Activated CD4-positive, alpha-beta T cell treated with anti-CD3 and anti-CD28 coated beads for 1 hour (primary cell): ENCODE results near the gene NFATC1.
"Not testable (repeated sequence)": the region's sequence is repeated elsewhere in the genome, so short reads cannot be mapped to it uniquely, and the experiment has no call there.

Source experiments
- DNase-seq: peaks from one replicate; pipeline ENCODE4 v3.0.0-alpha.2; 2020

Gene NFATC1

DNA sequence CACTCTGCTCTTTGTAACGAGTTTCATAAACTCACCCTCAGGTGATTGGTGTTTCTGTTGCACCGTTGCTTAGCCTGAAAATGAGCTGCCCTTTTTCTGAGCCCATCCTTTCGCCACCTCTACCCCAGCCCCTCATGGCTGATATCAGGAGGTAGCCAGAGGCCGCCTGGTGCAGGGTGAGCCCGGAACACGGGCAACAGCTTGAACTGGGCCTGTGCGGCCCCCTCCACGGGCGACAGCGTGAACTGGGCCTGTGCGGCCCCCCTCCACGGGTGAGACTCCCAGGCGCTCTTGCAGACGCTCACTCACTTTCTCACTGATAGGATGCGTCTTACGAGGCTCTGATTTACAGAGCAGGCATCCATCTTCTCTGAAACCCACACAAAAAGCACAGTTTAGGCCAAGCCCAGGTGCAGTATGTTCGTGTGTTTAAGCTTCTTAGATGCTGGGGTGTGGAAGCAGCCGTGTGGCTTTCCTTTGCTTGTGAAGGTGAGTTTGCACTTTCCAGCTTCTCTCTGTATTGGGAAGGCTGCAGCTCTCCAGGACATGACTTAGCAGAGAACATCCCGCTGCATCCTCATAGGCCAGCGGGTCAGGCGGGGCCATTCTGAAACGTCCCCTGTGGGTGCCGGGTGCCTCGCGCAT is 83.5 kb downstream of the NFATC1 start:
- no peak for DNase-seq

DNA sequence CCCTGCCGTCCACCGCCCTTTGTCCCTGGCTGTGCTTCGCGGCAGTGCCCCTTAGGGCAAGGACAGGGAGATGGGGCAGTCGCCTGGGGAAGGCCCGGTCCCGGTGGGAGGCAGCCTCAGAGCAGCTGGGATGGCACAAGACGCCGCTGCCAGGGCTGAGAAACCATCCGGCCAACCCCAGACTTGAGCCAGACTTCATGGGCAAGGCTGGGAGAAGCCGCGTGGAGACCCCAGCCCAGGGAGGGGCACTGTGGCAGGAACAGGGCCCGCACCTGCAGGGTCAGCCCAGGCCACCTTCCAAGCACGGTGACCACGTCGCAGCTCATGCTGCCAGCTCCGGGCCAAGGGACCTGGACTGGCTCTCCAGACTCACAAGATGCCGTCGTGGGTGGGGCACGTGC is 84.0 kb downstream of the NFATC1 start:
- no peak for DNase-seq

DNA sequence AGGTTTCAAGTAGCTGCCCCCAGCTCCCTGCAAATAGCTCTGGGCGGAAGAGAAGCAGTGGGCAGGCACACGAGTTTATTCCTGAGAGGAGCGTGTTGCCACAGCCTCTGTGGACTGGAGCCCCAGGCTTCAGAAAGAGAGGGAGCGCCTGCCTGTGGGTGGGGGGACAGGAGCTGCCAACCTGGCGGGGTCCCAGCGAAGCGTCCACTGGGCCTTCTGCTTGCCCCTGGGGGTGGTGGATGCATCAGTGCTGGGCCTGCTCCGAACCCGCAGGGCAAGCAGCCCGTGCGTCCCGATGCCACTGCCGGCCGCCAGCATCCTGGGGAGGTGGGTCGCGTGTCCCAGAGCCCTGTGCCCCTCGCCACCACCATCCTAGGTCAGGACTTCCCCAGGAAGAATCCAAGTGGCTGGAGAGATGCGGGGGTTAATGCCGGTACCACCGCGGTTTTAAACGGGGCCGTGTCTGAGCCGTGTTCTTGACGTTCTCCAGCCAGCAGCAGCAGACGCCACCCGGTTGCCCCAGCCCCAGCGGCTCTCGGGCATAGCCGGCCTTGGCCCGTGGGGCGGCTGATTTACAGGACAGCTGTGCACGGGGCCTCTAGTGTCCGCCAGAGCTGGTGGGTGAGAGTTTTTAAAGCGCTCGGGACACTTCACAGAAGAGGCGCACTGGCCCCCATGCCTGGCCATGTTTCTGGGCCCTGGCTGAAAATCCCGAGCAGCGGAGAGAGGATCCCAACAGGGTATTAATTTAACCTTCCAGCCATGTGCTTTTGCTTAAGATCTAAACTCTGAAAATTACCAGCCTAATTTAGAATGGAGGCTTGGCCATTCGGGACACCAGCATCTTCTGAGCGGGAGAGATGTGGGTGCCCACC is 84.7 kb downstream of the NFATC1 start:
- DNase-seq, result no peak

DNA sequence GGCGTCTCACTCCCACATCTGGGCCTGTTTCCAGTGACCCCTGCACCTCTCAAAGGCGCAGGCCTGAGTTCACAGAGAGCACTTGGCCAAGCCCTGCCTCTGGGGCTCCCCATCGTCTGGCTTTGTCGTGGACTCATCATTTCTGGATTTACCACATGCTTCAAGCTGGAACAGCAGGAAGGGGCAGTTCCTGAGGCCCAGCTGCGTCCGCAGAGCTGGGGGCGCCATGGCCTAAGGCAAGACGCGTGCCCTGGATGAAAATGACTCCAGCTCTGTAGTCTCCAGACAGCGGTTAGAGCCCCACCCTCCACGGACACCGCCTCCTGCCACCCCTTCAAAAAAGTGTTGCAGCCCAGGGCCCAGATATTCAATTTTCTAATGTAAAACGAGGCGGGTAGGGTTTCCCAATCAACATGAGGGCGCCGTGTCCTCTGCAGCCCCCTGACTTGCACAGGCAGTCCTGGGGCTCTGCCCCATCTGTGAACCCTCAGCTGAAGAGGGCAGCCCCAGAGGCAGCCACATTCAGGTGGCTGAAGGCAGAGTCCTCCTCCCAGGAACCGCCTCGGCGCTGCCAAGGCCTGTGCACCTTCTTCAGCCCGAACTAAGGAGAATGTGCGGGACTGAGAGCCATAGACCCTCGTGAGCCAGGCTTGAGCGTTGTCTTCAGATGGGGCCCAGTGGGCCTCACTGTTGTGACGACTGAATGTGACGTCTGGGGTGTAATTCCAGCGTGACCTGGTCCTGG is 85.5 kb downstream of the NFATC1 start:
- DNase-seq, result no peak

DNA sequence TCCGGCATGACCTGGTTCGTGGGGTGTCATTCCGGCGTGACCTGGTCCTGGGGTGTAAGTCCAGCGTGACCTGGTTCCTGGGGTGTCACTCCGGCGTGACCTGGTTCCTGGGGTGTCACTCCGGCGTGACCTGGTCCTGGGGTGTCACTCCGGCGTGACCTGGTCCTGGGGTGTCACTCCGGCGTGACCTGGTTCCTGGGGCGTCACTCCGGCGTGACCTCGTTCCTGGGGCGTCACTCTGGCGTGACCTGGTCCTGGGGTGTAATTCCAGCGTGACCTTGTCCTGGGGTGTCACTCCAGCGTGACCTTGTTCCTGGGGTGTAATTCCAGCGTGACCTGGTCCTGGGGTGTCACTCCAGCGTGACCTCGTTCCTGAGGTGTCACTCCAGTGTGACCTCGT is 87.7 kb downstream of the NFATC1 start:
- not testable (repeated sequence) for DNase-seq

DNA sequence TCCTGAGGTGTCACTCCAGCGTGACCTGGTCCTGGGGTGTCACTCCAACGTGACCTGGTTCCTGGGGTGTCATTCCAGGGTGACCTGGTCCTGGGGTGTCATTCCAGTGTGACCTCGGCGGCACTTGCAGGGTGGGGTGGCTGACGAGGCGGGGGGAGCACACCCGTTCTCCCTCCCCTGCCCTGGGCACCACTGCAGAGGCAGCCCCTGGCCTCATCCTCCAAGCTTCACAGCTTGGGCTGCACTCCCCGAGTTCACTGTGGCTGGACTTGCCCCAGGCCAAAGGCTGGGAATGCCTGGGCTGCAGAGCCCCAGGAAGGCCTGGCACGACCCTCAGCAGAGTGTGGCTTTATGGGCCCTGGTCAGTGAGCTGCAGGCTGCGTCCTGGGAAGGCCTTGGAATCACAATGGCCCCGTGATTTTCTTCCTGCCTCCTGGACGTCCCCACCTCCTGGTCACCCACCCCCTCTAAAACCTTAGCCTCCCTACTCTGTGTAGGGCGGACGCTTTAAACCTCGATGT is 88.3 kb downstream of the NFATC1 start:
- no peak for DNase-seq

DNA sequence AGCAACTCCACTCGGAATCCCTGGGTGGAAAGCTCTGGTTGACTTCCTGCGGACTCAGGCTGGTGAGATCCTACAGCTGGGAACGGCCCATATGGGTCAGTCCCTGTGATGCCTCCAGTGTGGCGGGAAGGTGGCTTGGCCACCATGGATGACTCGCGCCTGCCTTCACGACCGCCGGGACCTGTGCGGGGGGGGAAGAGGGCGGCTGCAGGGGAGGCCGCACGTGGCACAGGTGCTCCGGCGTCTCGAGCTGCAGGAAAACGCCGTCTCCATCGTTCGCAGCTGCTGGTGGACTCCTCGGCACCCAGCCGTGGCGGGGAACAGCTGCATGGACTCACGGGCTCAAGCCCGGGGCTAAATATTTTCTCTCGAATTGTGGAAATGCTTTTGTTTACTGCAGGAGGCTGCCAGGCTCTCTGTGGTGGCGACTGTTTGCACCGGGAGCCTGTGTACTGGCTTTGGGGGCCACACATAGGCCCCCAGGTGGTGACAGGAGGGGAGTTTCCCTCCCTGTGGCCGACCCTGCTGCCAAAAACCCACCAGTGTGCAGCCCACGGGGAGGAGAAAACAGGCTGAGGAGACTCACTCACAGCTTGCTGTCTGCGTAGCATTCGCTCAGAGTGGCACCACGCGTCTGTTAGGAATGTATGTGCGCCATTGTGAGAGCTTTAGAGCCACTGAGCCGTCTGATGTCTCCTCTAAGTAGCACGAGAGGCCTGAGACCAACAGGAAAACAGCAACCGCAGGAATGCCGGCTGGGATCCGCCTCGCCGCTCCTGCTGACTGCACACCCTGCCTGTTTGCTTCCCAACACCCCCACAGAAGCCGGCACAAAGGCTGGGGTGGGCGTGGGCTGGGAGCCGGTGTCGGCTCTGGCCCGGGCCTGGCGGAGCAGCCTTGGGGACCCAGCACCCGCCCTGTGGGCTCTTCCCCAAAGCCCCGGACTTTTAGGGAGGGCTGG is 89.2 kb downstream of the NFATC1 start:
- no peak for DNase-seq

DNA sequence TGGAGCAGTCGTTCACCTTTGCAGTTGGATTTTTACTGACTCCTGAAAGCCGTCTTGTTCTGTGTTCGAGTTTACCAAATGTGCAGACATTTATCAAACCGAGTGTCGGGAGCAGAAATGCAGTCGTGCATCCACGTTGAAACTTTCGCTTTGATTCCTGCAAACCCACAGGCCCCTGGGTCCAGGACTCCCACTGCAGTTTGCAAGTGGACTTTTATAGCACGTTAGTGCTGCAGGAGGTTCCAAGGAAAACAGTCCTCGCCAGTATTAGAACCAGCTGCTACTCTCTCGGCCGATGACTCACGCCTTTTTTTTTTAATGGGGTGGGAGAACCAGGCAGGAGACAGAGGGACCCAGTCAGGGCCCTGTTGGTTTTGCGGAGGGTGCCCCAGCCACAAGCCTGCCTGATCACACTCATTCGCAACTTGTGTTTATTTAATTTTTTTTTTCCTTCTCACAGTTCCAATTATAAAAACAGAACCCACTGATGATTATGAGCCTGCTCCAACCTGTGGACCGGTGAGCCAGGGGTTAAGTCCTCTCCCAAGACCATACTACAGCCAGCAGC is 90.1 kb downstream of the NFATC1 start:
- no peak for DNase-seq

DNA sequence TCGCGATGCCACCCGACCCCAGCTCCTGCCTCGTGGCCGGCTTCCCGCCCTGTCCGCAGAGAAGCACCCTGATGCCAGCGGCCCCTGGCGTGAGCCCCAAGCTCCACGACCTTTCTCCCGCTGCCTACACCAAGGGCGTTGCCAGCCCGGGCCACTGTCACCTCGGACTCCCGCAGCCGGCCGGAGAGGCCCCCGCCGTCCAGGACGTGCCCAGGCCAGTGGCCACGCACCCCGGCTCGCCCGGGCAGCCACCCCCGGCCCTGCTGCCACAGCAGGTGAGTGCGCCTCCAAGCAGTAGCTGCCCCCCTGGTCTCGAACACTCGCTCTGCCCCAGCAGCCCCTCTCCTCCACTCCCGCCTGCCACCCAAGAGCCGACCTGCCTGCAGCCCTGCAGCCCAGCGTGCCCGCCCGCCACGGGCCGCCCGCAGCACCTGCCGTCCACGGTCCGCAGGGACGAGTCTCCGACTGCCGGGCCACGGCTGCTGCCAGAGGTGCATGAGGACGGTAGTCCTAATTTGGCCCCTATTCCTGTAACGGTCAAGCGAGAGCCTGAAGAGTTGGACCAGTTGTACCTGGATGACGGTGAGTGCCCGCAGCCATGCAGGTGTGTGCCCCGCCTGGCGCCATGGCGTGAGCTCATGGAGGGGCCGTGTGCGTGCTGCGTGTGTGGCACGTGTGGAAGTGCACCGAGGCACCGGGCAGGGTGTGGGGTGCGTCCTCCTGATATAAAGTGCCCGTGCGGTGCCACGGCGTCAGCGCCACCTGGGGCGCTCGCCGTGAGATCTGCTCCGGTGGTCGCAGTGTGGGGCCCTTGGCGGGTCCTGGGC is 90.8 kb downstream of the NFATC1 start:
- no peak for DNase-seq

DNA sequence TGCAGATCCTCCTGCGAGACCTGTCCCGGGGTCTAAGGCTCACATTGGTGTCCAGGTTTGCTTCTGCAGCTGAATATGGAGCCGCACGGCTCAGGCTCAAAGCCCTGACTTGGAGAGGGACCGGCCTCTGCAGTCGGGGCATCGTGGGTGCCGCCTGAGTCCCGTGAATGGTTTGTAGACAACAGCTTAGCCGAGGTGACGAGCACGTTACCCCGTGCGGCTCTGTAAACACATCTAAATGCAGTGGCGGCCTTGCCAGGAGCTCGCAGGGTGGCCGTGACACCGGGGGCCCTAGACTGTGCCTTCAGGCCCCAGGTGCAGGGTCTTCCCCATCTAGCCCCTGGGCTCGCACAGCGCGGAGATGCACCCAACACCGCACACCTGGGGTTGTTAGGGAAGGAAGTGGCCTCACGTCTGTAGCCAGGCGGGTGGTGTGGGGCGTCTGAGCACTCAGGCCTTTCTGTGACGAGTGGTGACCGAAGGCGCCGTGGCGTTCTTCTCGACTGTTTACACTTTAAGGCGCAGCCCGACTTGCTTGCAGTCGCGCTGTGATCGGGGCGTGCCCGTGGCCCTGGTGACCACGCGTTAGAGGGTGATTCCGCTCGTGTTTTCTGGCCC is 91.6 kb downstream of the NFATC1 start:
- DNase-seq, result no peak

DNA sequence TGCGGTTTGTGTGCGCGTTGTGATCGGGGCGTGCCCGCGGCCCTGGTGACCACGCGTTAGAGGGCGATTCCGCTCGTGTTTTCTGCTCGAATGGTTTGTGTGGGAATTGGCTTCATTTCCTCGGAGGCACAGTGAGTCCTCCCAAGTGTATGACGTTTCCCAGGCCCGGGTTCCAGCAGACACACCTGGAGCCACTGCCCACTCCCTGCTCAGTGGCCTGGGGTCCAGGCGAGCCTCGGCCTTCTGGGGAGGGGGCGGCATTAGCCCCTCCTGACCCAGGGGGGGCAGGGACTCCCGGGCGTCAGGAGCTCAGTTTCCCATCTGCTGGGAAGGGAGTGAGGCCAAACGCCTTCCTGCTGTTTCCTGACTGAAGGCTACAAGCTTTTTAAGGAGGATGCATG is 92.1 kb downstream of the NFATC1 start:
- DNase-seq, result no peak

DNA sequence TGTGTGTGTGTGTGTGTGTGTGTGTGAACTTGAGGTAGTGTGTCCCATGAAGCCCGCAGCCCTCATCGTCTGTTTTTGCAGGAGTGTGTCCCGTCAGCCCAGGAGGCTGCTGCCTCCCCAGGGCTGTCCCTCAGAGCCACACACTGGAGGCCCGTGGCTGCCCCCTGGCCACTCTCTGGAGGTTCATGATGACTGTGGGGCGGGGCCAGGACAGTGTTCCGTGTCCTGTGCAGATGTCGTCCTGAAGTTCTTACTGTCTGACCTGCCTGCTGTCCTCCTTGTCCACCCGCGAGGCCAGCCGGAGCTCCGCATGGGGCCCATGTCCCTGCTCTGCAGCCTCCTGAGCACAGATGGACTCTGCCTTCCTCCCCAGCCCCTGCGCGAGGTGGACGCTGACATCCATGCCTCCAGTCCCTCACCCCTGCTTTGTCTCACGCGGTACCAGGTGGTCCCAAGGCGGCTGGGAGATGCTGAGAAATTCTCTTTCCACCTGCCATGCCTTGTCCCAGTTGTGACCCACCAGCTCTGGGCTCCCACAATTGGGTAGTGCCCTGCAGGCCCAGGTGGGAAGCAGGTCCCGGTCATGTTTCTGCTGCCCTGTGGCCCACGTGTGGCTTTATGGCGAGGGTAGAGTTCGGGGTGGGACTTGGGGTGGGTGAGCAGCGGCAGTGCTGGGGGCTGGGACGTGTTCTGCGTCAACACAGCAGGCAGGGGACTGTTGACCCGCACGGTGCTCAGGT is 92.8 kb downstream of the NFATC1 start:
- DNase-seq, result no peak

DNA sequence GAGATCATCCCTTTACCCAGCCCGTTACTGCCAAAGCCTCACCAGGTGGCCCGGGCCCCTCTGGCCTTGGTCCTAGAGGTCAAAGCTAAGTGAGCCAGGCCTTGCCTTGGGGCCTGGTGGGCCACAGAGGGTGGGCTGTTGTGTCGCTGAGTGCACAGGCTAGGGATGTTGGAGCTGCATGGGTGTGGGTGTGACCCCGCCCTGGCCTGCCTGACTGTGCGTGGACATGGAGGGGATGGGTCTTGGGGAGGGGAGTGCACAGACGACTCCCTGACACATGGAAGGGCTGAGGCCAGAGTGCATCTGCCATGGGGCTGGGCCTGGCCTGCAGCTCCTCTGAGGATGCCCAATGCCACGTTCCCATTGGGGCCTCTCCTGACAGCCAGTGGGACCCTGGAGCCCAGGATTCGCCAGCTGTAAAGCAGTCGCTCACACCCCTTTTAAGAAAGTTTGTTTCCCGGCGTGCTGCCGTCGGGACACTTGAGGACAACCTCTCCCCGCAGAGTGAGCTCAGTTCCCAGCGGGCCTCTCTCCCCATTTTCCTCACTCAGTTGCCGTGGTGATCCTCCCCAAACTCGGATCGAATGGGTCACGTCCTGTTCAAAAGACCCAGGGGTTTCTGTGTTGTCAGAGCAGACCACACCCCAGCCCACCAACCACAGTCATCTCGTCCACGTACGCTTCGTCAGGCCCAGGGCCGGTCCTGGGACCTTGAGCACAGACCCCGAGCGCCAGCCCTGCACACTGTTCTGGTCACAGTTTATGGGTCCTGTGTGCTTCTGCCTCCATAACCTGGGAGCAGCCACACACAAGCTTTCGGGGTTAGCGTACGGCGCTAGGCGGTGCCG is 93.5 kb downstream of the NFATC1 start:
- no peak for DNase-seq

DNA sequence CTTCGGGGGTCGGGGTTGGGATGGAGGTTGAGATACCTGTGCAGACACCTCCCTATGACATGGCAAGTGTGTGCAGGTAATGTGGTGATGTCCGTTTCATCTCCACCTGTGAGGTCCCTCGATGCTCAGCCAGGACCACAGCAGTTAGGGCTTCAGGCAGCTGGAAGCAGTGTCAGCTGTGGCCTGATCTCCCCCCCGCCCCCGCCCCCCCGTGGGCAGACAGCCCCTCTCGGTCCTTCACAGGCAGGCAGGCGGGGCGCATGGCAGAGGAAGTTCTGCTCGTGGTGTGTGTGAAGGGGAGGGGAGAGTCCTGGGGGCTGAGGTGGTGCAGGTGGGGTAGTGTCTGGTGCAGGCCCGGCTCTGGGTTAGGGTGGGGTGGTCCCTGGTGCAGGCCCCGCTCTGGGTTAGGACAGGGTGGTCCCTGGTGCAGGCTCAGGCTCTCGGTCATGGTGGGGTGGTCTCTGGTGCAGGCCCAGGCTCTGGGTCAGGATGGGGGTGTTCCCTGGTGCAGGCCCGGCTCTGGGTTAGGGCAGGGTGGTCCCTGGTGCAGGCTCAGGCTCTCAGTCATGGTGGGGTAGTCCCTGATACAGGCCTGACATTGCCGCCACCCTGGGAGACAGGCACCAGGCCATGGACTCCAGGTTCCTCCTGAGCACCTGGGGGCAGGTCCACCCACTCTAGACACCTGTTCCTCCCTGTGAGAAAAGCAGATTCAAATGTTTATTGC is 94.3 kb downstream of the NFATC1 start:
- no peak for DNase-seq

DNA sequence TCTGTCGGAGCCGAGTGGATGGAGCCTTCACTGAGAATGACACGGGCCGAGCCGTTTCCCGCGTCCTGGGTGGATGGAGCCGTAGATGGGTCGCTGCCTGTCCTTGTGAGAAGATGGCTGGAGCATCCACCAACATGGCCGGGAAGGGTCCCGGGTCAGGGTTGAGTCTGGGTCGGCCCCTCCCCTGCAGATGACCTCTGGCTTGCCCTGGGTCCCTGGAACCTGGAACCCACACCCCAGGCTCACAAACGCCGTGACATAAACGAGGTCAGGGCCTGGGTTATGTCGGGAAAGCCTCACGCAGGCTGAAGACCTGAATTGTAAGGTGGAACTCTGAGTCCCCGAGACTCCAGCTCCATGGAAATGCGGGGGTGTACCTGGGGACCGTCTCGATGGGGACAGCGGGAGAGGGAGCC is 94.9 kb downstream of the NFATC1 start:
- DNase-seq, result no peak

DNA sequence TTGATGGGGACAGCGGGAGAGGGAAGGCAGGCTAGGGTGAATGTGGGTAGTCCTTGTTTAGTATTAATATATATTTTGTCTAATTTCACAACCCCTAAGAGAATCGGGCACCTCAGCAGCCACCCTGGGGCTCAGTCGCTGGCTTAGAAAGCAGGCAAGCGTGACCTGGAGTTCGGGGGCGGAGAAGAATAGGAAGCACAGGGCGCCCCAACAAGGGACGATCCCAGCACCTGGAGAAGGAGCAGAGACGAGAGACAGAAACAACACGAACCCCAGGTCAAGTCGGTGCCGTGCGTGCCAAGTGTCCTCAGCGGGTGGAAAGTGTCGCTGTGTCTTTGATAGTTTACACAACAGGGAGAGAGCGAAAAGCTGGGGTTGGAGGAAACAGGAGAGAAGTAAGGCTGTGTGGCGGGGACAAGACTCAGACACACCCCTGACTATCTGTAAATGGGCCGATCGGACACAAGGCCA is 95.4 kb downstream of the NFATC1 start:
- DNase-seq, result no peak

DNA sequence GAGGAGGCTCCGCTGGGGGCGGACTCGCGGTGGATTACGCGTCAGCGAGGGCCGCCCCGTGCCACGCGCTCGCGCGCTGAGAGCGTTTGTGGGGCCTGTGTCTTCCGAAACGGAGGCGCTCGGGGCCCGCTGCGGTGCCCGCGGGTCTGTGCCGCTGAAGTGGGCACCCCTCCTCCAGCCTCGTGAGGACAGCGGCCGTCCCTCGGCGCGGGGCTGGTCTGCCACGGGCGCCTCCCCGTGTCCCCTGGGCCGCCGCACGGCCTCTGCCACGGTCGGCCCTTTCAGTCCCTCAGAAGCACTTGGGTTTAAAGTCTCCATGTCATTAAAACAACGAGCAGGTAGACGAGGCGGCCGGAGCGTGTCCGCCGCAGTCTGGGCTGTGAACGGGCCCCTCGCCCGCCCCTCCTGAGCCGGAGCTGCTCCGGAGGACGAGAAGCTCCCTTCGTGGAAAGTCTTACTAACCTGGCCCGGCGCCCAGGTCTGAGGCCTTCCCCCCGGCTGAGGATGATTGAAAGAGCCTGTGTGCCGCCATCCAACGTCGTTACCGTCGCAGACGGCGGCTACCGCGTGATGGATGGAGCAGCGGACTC is 97.6 kb downstream of the NFATC1 start:
- no peak for DNase-seq

DNA sequence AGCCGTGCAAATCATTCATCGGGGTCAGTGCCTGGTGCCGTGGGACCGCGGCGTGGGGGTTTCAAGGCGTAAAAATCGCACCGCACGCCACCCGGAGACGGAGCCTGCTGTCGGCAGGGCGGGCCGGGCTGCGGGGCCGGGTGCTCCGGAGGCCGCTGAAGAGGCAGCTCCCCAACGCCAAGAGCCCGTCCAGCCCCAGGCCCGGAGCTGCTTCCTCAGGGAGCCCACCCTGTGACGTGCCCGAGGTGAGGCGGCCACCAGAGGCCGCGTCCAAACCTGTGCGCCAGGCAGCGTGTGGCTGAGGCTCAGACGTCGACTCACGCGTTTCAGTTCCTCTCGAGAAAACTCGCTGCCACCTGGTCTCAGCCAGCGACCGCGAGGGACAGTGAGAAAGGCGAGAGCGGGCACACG is 98.1 kb downstream of the NFATC1 start:
- no peak for DNase-seq
